ENCODE measurements around the gene WDR18. TPM values are rescaled to one million over a fixed set of nuclear protein-coding genes. Genes with fewer than 3 reads are reported as not detected.

WDR18 gene
- total and polyA plus RNA-seq, 7 donors, result 14.3 to 65.8 (median 30.7) TPM

DNA sequence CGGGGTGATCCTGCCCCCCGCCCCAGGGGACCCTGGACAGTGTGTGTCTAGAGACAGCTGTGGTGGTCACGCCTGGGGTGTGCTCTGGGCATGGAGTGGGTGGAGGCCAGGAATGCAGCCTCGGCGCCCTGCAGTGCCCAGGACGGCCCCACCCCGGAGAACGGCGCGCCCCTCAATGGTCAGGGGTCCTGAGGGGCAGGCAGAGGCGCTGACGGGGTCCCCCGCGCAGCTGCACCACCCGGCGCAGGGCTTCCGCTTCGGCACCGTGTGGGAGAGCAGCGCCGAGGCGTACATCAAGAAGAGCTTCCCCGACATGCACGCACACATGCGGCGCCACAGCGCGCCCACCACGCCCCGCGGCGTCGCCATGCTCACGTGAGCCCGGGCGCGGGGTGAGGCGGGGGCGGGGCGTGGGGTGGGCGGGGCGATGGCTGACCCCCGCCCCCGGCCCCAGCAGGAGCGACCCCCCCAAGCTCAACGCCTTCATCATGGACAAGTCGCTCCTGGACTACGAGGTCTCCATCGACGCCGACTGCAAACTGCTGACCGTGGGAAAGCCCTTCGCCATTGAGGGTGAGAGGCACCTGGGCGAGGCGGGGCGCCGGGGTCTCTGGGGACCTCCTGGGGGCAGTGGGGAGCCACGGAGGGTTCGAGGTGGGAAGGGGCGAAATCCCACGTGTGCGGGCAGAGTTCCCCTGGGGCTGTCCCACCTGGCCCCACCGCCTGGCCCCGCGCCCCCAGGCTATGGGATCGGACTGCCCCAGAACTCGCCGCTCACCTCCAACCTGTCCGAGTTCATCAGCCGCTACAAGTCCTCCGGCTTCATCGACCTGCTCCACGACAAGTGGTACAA is 23.5 kb downstream of the WDR18 start:
- peaks cover 0 to 11% (median 8%) of the 10 kb centered on the region in 3 donors for H3K27me3 ChIP-seq
- no peak for DNase-seq
- no peak overlapping the region for H3K27ac ChIP-seq
- WGBS, 2 donors, result 79 to 94% methylated on average over 73 of the region's 73 CpGs
- H3K4me1 ChIP-seq, result peaks cover 0 to 12% (median 0%) of the 10 kb centered on the region in 4 donors
- TF ChIP-seq CTCF (IDR thresholded peaks at IDR 0.05) (no peak), EP300 (IDR thresholded peaks at IDR 0.05) (no peak), POLR2A (IDR thresholded peaks at IDR 0.05) (no peak), POLR2AphosphoS5 (IDR thresholded peaks at IDR 0.05) (no peak)
- H3K4me3 ChIP-seq, result no peak overlapping the region
- peaks cover 27 to 35% (median 30%) of the 10 kb centered on the region in 4 donors for H3K36me3 ChIP-seq
- intact Hi-C loops (cut with DNase I), result no loop called here
- no peaks in the 10 kb centered on the region for H3K9me3 ChIP-seq

GRCh38 chr19:1008268-1009040 is 24.3 kb downstream of the WDR18 start:
- Histone ChIP-seq H3K9me3 (no peaks in the 10 kb centered on the region), H3K36me3 (peaks cover 31 to 43% (median 38%) of the 10 kb centered on the region in 4 donors), H3K27me3 (peaks cover 0 to 2% (median 0%) of the 10 kb centered on the region in 3 donors), H3K4me3 (no peak overlapping the region), H3K27ac (peak overlapping the region in 3 of 4 donors; percentile 1 to 64 (median 61)), H3K4me1 (peaks cover 0 to 12% (median 0%) of the 10 kb centered on the region in 4 donors)
- WGBS, 2 donors, result 93 to 94% methylated on average over 45 of the region's 45 CpGs
- no peak for TF ChIP-seq POLR2AphosphoS5 (IDR thresholded peaks at IDR 0.05)
- no peak for TF ChIP-seq POLR2A (IDR thresholded peaks at IDR 0.05)
- TF ChIP-seq EP300 (IDR thresholded peaks at IDR 0.05), result no peak
- TF ChIP-seq CTCF (IDR thresholded peaks at IDR 0.05), result no peak
- intact Hi-C loops (cut with DNase I), result no loop called here
- no peak for DNase-seq

DNA sequence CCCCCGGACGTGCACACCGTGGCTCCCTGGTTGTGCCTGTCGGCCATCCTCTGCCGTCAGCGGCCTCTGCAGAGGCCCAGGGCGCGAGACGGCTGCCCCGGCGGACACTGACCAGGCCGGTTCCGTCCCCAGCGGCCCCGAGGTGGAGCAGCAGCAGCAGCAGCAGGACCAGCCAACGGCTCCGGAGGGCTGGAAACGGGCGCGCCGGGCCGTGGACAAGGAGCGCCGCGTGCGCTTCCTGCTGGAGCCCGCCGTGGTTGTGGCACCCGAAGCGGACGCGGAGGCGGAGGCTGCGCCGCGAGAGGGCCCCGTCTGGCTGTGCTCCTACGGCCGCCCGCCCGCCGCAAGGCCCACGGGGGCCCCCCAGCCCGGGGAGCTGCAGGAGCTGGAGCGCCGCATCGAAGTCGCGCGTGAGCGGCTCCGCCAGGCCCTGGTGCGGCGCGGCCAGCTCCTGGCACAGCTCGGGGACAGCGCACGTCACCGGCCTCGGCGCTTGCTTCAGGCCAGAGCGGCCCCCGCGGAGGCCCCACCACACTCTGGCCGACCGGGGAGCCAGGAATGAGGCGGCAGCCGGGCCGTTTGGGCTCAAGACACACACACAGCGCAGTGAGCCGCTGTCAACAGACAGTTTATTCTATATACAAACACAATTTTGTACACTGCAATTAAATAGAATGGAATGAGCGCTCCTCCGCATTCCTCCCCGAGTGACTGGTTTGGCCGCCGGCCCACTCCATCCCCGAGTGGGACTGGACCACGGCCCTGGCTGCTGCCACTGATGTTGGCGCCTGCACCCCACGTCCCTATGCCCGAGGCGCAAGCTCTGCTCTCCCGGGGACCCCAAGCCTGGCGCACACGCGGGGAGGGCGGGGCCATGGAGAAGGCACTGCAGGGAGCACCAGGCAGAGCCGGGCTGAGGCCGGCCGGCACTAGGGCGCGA is 25.2 kb downstream of the WDR18 start:
- H3K9me3 ChIP-seq, result no peaks in the 10 kb centered on the region
- DNase-seq, result no peak
- 82 to 83% methylated on average over 92 of the region's 92 CpGs for WGBS, 2 donors
- H3K27me3 ChIP-seq, result no peaks in the 10 kb centered on the region
- TF ChIP-seq EP300 (IDR thresholded peaks at IDR 0.05) (no peak), POLR2AphosphoS5 (IDR thresholded peaks at IDR 0.05) (no peak), POLR2A (IDR thresholded peaks at IDR 0.05) (no peak), CTCF (IDR thresholded peaks at IDR 0.05) (no peak)
- peaks cover 35 to 52% (median 46%) of the 10 kb centered on the region in 4 donors for H3K36me3 ChIP-seq
- H3K4me1 ChIP-seq, result peaks cover 0 to 16% (median 0%) of the 10 kb centered on the region in 4 donors
- H3K27ac ChIP-seq, result peak overlapping the region in 3 of 4 donors; percentile 1 to 64 (median 61)
- intact Hi-C loops (cut with DNase I), result no loop called here
- H3K4me3 ChIP-seq, result no peak overlapping the region

GRCh38 chr19:1009981-1010538 is 25.9 kb downstream of the WDR18 start:
- intact Hi-C loops (cut with DNase I), result no loop called here
- Histone ChIP-seq H3K4me1 (peaks cover 0 to 24% (median 5%) of the 10 kb centered on the region in 4 donors), H3K27me3 (no peaks in the 10 kb centered on the region), H3K9me3 (no peaks in the 10 kb centered on the region), H3K36me3 (peaks cover 35 to 55% (median 46%) of the 10 kb centered on the region in 4 donors), H3K27ac (peak overlapping the region in 3 of 4 donors; percentile 1 to 64 (median 61)), H3K4me3 (no peak overlapping the region)
- 89 to 90% methylated on average over 29 of the region's 29 CpGs for WGBS, 2 donors
- TF ChIP-seq POLR2AphosphoS5 (IDR thresholded peaks at IDR 0.05) (no peak), EP300 (IDR thresholded peaks at IDR 0.05) (no peak), POLR2A (IDR thresholded peaks at IDR 0.05) (no peak), CTCF (IDR thresholded peaks at IDR 0.05) (no peak)
- no peak for DNase-seq
